HG03354 (cell line): ENCODE results near the gene ASIC2.
"Not testable (repeated sequence)": the region's sequence is repeated elsewhere in the genome, so short reads cannot be mapped to it uniquely, and the experiment has no call there.

ENCODE experiments used
- ATAC-seq: cut with Tn5 transposase; IDR thresholded peaks from one replicate; pipeline ENCODE4 v1.9.1; 2021; ENCODE audit warnings: mild to moderate bottlenecking; ENCODE audit not compliant: unreplicated experiment, poor library complexity, severe bottlenecking

The ASIC2 gene

DNA sequence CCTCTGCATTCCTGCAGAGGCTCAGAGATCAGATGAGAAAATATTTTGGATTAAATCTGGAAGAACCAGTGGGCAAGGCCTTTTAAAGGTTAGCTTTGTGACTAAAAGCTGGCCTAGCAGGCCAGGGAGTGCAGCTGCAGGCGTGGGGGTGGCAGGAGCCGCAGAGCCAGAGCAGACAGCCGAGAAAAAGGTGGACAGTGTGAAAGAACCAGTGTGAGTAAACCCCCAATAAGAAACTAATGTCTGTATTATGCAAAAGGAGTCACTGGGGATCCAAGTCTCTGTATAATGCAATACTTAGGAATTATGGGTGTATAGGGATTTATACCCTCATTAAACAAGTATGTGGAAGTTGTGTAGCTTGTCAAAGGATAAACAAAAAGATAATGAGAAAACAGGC is 322.8 kb downstream of the ASIC2 start:
- peak; percentile 72 for ATAC-seq

DNA sequence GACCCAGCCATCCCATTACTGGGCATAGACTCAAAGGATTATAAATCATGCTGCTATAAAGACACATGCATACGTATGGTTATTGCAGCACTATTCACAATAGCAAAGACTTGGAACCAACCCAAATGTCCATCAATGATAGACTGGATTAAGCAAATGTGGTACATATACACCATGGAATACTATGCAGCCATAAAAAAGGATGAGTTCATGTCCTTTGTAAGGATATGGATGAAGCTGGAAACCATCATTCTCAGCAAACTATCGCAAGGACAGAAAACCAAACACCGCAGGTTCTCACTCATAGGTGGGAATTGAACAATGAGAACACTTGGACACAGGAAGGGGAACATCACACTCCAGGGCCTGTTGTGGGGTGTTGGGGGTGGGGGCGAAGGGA is 323.9 kb downstream of the ASIC2 start:
- ATAC-seq: not testable (repeated sequence)

DNA sequence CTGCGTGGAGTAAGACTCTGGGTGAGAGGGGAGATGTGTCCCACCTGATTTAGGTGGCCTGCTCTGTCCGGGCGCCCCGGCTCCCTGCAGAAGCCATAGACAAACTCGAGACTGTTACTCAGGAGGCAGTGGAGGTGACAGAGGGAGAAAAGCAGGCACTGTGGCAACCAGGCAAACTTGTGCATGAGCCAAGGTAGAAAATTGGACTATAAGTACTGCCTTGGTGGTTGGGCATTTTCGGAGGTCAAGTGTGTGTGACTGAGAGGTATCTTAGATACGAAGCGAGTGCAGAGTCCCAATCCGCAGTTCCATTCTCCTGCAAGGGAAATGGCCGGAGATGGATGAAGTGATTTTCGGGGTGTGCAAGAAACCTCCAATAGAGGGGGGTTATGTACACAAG is 328.6 kb downstream of the ASIC2 start:
- ATAC-seq: no peak
